GM12874 (cell line): Measurements from ENCODE around the gene MCM3AP.

Experiments
- TF ChIP-seq, protein P1 (sequence below): IDR thresholded peaks from 2 replicates; pipeline ENCODE4 v1.5.1; 2011; ENCODE audit warnings: low read depth, mild to moderate bottlenecking, control low read depth, low read length, moderate library complexity; ENCODE audit not compliant: insufficient read depth

Gene MCM3AP

DNA sequence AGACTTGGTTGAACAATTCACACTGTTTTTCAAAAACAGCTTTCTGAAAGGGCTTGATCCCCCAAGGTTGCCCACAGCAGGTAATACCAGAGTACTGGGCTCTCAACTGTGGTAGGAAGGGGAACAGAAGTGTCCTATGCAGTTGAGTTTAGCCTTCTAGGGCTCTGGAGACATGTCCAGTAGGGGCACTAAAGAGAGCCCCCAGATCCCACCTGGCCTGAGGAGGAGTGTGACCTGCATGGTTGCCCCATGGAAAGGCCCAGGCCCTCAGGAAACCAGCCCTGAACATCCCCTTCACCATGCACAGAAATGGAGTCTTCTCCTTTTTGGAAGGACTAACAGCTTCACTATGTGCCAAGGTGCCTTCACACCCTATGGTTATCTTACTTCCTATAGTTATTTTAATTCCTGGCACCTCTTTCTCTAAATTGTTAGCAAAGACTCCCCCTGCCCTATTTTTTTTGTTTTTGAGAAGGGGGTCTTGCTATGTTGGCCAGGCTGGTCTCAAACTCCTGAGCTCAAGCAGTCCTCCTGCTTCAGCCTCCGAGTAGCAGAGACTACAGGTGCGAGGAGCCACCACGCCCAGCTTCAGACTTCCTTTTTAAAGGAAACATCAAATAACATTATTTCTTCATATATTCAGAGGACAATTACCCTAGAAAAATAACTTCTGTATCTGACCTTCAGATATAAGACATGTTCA lies 40.0 kb downstream of the MCM3AP start:
- TF ChIP-seq, protein P1, sequence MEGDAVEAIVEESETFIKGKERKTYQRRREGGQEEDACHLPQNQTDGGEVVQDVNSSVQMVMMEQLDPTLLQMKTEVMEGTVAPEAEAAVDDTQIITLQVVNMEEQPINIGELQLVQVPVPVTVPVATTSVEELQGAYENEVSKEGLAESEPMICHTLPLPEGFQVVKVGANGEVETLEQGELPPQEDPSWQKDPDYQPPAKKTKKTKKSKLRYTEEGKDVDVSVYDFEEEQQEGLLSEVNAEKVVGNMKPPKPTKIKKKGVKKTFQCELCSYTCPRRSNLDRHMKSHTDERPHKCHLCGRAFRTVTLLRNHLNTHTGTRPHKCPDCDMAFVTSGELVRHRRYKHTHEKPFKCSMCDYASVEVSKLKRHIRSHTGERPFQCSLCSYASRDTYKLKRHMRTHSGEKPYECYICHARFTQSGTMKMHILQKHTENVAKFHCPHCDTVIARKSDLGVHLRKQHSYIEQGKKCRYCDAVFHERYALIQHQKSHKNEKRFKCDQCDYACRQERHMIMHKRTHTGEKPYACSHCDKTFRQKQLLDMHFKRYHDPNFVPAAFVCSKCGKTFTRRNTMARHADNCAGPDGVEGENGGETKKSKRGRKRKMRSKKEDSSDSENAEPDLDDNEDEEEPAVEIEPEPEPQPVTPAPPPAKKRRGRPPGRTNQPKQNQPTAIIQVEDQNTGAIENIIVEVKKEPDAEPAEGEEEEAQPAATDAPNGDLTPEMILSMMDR, result no peak

- TF ChIP-seq, protein P1, result no peak
These were observed 40.8 kb downstream of the MCM3AP start for GRCh38 chr21:46244602-46245001.

DNA sequence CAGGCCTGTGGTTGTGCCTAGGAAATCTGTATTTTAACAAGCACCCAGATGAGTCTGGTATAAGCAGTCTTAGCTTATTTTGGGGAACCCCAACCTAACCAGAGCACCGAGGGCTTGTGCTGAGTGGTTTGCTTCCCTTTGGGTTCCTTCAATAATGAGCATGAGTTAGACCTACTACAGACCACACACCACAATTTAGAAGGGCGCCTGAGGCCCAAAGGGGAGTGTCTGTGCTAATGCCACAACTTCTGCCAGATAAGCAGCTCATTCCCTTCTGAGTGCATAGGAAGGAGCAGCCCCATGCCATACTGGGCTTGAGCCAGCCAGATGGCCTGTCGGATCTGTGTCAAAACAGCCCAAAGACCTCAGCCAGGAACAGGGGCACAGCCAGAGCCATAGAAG lies 41.5 kb downstream of the MCM3AP start:
- TF ChIP-seq, protein P1, result no peak

DNA sequence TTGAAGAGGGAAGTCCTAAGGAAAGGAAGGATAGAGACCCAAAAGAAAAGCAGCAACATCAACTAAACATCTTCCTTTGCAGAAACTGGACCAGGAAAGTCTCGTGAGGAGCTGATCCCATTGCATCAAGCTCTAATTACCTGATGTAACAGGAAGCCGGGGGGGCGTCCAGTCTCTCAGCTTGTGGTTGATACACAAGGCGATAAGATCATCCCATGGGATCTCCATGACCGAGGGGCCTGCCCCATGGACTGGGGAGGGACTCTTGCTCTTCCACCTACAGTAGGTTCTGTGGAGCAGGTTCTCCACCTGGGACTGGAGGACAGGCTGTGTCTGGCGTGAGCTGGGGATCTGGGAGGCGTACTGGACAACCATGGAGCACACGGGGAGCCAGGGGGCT lies 42.1 kb downstream of the MCM3AP start:
- TF ChIP-seq, protein P1, result no peak

GRCh38 chr21:46239817-46240325 lies 45.5 kb downstream of the MCM3AP start:
- TF ChIP-seq, protein P1, result no peak

- TF ChIP-seq, protein P1, result no peak
These were observed 47.9 kb downstream of the MCM3AP start for GRCh38 chr21:46237474-46237873.

DNA sequence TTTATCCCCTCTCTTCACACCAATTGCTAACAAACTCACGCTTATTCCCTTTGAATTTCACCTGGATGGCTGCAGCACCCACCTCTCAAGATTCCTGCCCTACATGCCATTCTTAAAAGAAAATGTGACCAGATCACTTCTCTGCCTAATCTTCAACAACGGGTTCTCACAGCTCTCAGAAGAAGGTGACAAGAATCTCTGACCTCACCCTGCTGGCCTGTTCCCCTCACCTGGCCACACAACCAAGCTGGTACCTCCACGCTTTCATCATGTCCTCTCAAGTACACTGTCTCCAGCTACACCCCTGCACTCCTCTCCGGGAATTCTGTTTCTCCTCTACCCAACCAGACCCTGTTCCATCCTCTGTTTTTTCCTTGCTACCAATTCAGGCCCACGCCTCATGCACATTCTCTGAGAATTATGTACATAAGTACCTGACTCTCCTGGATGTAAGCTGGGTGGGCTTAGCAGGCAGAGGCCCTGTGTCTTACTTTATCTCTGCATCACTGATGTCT lies 50.9 kb downstream of the MCM3AP start:
- TF ChIP-seq, protein P1, result no peak
